ENCODE results near the gene CALB2.

DNA sequence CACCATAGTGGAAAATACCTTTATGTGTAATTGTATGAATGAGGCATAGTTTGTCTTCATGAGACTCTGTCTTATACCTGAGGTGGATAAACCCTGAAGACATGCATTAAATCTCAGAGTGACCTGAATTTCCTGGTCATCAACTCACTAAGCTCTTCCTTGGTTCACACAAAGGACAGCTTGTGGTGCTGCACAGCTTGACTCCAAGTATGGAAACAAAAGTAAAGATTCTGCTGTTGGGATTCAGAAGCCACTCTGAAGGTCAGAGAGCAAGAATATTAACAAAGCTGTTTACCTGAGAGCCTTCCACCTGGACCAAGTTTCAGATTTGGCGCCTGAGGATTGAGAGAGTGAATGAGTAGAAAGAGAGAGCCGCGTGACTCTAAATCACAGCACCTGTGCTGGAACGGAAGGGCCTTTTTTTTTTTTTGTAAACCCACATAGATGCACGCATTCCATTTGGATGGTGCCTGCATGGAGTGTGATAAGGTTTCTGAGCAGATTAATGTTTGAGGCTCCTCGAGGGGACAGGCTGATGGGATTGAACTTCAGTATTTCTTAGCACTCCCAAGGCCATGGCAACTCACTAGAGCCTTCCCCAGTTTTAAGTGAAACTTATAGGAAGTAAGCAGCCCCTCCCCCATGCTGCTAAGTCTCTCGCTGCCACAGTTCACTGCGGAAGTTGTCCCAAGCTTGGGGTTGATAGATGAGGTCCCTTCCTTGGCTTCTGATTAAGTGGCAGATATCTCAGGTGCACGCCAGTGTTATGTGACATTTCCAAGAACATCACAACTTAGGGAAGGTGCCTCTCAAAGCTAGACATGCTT is 28.7 kb downstream of the CALB2 start:
- TF ChIP-seq, protein P1, sequence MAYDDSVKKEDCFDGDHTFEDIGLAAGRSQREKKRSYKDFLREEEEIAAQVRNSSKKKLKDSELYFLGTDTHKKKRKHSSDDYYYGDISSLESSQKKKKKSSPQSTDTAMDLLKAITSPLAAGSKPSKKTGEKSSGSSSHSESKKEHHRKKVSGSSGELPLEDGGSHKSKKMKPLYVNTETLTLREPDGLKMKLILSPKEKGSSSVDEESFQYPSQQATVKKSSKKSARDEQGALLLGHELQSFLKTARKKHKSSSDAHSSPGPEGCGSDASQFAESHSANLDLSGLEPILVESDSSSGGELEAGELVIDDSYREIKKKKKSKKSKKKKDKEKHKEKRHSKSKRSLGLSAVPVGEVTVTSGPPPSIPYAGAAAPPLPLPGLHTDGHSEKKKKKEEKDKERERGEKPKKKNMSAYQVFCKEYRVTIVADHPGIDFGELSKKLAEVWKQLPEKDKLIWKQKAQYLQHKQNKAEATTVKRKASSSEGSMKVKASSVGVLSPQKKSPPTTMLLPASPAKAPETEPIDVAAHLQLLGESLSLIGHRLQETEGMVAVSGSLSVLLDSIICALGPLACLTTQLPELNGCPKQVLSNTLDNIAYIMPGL (CRISPR knock-in tag; IDR thresholded peaks at IDR 0.05; ENCODE audit: borderline replicate concordance), result no peak
- TF ChIP-seq POLR2A (IDR thresholded peaks at IDR 0.05; ENCODE audit: low read length) (no peak), CHD2 (IDR thresholded peaks at IDR 0.05; ENCODE audit: low read length, partially characterized antibody) (no peak), RNF2 (IDR thresholded peaks at IDR 0.05; ENCODE audit: borderline replicate concordance, low read depth) (no peak), CHD4 (IDR thresholded peaks at IDR 0.05; ENCODE audit: borderline replicate concordance) (no peak)
- TF ChIP-seq, protein P2, sequence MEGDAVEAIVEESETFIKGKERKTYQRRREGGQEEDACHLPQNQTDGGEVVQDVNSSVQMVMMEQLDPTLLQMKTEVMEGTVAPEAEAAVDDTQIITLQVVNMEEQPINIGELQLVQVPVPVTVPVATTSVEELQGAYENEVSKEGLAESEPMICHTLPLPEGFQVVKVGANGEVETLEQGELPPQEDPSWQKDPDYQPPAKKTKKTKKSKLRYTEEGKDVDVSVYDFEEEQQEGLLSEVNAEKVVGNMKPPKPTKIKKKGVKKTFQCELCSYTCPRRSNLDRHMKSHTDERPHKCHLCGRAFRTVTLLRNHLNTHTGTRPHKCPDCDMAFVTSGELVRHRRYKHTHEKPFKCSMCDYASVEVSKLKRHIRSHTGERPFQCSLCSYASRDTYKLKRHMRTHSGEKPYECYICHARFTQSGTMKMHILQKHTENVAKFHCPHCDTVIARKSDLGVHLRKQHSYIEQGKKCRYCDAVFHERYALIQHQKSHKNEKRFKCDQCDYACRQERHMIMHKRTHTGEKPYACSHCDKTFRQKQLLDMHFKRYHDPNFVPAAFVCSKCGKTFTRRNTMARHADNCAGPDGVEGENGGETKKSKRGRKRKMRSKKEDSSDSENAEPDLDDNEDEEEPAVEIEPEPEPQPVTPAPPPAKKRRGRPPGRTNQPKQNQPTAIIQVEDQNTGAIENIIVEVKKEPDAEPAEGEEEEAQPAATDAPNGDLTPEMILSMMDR (IDR thresholded peaks at IDR 0.05), result no peak
- TF ChIP-seq, protein P3, sequence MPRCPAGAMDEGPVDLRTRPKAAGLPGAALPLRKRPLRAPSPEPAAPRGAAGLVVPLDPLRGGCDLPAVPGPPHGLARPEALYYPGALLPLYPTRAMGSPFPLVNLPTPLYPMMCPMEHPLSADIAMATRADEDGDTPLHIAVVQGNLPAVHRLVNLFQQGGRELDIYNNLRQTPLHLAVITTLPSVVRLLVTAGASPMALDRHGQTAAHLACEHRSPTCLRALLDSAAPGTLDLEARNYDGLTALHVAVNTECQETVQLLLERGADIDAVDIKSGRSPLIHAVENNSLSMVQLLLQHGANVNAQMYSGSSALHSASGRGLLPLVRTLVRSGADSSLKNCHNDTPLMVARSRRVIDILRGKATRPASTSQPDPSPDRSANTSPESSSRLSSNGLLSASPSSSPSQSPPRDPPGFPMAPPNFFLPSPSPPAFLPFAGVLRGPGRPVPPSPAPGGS (IDR thresholded peaks at IDR 0.05), result no peak
